ENCODE results near the gene ADGRL3.

The ADGRL3 gene

DNA sequence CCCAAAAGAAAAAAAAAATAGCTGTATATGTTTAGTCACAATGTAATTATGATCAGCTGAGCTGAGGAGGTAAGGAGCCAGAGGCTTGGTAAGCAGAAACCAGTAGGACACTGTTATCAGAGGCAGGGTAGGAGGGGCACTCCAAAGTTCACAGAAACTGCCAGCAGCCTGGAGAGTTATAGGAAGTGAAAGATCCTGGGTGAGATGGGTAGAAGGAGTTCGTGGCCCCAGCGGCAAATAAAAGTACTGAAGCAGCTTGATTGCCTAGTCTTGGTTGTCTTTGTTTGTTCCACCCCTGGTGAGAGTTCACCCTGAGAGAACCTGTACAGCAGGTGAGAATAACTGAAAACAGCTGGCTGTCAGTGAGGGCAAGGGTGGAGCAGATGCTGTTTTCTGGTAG lies 340.8 kb downstream of the ADGRL3 start:
- no peaks in the 10 kb centered on the region for H4K20me1 ChIP-seq (ENCODE audit: insufficient read depth, low read length)
- H3K27me3 ChIP-seq (ENCODE audit: insufficient read depth, low read length) = no peaks in the 10 kb centered on the region
- H3F3A ChIP-seq (ENCODE audit: insufficient read depth, low read length) = no peaks in the 10 kb centered on the region
- H3K27ac ChIP-seq (ENCODE audit: low read depth, low read length, poor library complexity, severe bottlenecking) = no peak overlapping the region
- H3K4me3 ChIP-seq (ENCODE audit: low read depth, low read length, poor library complexity, severe bottlenecking) = no peak overlapping the region
- H3K36me3 ChIP-seq (ENCODE audit: insufficient read depth, low read length) = no peaks in the 10 kb centered on the region
- no peaks in the 10 kb centered on the region for H3K4me1 ChIP-seq (ENCODE audit: insufficient read depth, low read length, severe bottlenecking)
- H3K79me2 ChIP-seq (ENCODE audit: insufficient read depth, low read length) = no peaks in the 10 kb centered on the region
- no peak overlapping the region for H2AFZ ChIP-seq (ENCODE audit: low read length)
- H3K4me2 ChIP-seq (ENCODE audit: low read length) = no peak overlapping the region
- no peaks in the 10 kb centered on the region for H3K9me3 ChIP-seq (ENCODE audit: low read length)
- H3K9me2 ChIP-seq (ENCODE audit: low read depth, low read length) = no peaks in the 10 kb centered on the region
- no peak overlapping the region for H3K9ac ChIP-seq (ENCODE audit: low read length)
- TF ChIP-seq EZH2 (IDR thresholded peaks at IDR 0.05; ENCODE audit: borderline replicate concordance, low read length) = no peak
- TF ChIP-seq, protein P1, sequence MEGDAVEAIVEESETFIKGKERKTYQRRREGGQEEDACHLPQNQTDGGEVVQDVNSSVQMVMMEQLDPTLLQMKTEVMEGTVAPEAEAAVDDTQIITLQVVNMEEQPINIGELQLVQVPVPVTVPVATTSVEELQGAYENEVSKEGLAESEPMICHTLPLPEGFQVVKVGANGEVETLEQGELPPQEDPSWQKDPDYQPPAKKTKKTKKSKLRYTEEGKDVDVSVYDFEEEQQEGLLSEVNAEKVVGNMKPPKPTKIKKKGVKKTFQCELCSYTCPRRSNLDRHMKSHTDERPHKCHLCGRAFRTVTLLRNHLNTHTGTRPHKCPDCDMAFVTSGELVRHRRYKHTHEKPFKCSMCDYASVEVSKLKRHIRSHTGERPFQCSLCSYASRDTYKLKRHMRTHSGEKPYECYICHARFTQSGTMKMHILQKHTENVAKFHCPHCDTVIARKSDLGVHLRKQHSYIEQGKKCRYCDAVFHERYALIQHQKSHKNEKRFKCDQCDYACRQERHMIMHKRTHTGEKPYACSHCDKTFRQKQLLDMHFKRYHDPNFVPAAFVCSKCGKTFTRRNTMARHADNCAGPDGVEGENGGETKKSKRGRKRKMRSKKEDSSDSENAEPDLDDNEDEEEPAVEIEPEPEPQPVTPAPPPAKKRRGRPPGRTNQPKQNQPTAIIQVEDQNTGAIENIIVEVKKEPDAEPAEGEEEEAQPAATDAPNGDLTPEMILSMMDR (IDR thresholded peaks at IDR 0.05; ENCODE audit: low read length) = no peak

DNA sequence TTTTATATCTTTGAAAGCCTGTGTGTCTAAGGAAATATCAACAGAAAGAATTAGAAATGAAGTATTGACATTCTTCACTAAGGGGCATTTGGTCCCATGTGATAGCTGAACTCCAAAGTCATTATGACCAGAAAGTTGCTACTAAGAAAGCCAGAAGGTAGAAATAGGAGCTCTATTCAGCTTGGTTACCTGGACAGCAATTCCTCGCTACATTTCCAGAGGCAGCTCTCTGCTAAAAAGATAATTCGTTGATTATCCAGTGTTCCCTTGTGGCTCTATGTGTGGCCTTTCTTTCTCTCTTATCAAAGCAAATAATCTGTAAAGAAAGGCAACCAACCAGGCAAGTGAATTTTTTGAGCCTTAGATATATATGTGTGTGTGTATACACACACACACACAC lies 341.3 kb downstream of the ADGRL3 start:
- no peaks in the 10 kb centered on the region for H3K9me2 ChIP-seq (ENCODE audit: low read depth, low read length)
- H3K9me3 ChIP-seq (ENCODE audit: low read length) = no peaks in the 10 kb centered on the region
- no peaks in the 10 kb centered on the region for H3K36me3 ChIP-seq (ENCODE audit: insufficient read depth, low read length)
- no peaks in the 10 kb centered on the region for H3K27me3 ChIP-seq (ENCODE audit: insufficient read depth, low read length)
- H3K4me3 ChIP-seq (ENCODE audit: low read depth, low read length, poor library complexity, severe bottlenecking) = no peak overlapping the region
- no peaks in the 10 kb centered on the region for H3K4me1 ChIP-seq (ENCODE audit: insufficient read depth, low read length, severe bottlenecking)
- no peak overlapping the region for H2AFZ ChIP-seq (ENCODE audit: low read length)
- H3K9ac ChIP-seq (ENCODE audit: low read length) = no peak overlapping the region
- H3F3A ChIP-seq (ENCODE audit: insufficient read depth, low read length) = no peaks in the 10 kb centered on the region
- no peaks in the 10 kb centered on the region for H3K79me2 ChIP-seq (ENCODE audit: insufficient read depth, low read length)
- no peak overlapping the region for H3K4me2 ChIP-seq (ENCODE audit: low read length)
- no peak overlapping the region for H3K27ac ChIP-seq (ENCODE audit: low read depth, low read length, poor library complexity, severe bottlenecking)
- H4K20me1 ChIP-seq (ENCODE audit: insufficient read depth, low read length) = no peaks in the 10 kb centered on the region
- no peak for TF ChIP-seq EZH2 (IDR thresholded peaks at IDR 0.05; ENCODE audit: borderline replicate concordance, low read length)
- TF ChIP-seq, protein P1 (IDR thresholded peaks at IDR 0.05; ENCODE audit: low read length) = no peak

DNA sequence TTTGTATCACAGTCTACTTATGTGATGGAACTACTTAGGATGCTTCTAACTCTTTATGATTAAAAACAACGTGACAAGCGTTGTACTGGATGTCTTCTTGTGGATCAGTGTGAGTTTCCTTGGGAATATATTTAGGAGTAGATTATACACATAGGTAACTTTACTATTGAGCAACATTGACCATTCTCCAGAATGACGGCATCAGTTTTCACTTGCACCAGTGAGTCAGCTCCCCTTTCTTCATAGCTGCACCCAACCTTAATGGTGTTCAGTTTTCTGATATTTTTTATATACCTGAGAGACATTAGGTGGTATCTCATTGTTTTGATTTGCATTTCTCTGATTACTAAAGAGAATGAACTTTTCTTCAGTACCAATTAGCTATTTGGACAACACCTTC lies 343.9 kb downstream of the ADGRL3 start:
- Histone ChIP-seq H3K4me1 (ENCODE audit: insufficient read depth, low read length, severe bottlenecking) (no peaks in the 10 kb centered on the region), H3K4me2 (ENCODE audit: low read length) (no peak overlapping the region), H3K9me2 (ENCODE audit: low read depth, low read length) (no peaks in the 10 kb centered on the region), H3K36me3 (ENCODE audit: insufficient read depth, low read length) (no peaks in the 10 kb centered on the region), H3K79me2 (ENCODE audit: insufficient read depth, low read length) (no peaks in the 10 kb centered on the region), H3K9ac (ENCODE audit: low read length) (no peak overlapping the region), H3K9me3 (ENCODE audit: low read length) (no peaks in the 10 kb centered on the region), H4K20me1 (ENCODE audit: insufficient read depth, low read length) (no peaks in the 10 kb centered on the region), H2AFZ (ENCODE audit: low read length) (no peak overlapping the region), H3K4me3 (ENCODE audit: low read depth, low read length, poor library complexity, severe bottlenecking) (no peak overlapping the region), H3K27ac (ENCODE audit: low read depth, low read length, poor library complexity, severe bottlenecking) (no peak overlapping the region), H3K27me3 (ENCODE audit: insufficient read depth, low read length) (no peaks in the 10 kb centered on the region), H3F3A (ENCODE audit: insufficient read depth, low read length) (no peaks in the 10 kb centered on the region)
- no peak for TF ChIP-seq EZH2 (IDR thresholded peaks at IDR 0.05; ENCODE audit: borderline replicate concordance, low read length)
- TF ChIP-seq, protein P1 (IDR thresholded peaks at IDR 0.05; ENCODE audit: low read length) = no peak

Data from OCI-LY1 (cell line).